ENCODE measurements around the gene TMEM125. TPM values are rescaled to one million over a fixed set of nuclear protein-coding genes. Genes with fewer than 3 reads are reported as not detected.
A peak's percentile ranks its signal among the peaks of the same experiment; 100 is the strongest.

The TMEM125 gene
- total RNA-seq, 2 donors from 2014 or later, result 0.41 to 0.65 TPM

- ATAC-seq, result peak; percentile 8 to 38
- DNase-seq, result peak; percentile 13
- intact Hi-C loops (cut with DNase I), result no loop called here
These were observed 48.2 kb downstream of the TMEM125 start for GRCh38 chr1:43317817-43318471.

DNA sequence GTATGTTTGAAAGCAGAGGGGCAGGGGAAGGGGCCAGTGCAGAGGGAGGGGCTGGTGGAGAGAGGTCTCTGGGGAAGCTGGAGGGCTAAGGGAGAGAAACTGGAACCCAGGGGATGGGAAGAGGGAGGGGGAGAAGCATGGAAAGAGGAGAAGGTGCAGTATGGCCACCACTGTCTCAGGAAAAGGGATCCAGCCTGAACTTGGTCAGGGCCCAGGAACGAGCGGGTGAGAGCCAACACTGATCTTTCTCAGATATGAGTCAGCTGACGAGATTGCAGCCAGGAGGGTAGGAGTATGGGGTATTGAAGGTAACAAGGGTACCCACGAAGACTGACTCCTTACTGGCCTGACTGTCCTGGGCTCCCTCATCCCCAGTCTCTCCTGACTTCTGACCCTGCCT lies 49.0 kb downstream of the TMEM125 start:
- ATAC-seq (no peak), DNase-seq (no peak)
- intact Hi-C loops (cut with DNase I), result no loop called here

DNA sequence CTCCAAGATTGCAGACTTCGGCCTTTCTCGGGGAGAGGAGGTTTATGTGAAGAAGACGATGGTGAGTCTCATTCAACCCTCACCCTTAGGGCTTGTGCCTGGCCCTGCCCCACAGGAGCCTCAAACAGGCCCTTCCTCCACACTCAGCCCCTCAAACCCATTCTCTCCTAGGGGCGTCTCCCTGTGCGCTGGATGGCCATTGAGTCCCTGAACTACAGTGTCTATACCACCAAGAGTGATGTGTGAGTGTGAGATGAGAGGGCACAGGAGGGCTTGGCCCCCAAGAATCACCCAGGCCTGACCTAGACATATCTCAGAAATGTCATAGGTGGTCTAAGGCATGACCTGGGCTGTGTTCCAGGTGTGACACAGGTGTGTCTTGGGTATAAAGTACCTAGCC lies 49.5 kb downstream of the TMEM125 start:
- no peak for ATAC-seq

GRCh38 chr1:43319766-43320165 lies 50.0 kb downstream of the TMEM125 start:
- DNase-seq (peak; percentile 16), ATAC-seq (no peak)
- intact Hi-C loops (cut with DNase I), result no loop called here

More for the DNA sequence above, 49.5 kb downstream of the TMEM125 start:
- intact Hi-C loops (cut with DNase I), result no loop called here
- DNase-seq, result no peak

- intact Hi-C loops (cut with DNase I), result no loop called here
These were observed 51.6 kb downstream of the TMEM125 start for GRCh38 chr1:43321331-43321891.

GRCh38 chr1:43322506-43322905 lies 52.7 kb downstream of the TMEM125 start:
- no peak for DNase-seq
- ATAC-seq, result no peak
- intact Hi-C loops (cut with DNase I), result no loop called here

More at GRCh38 chr1:43321331-43321891, 51.6 kb downstream of the TMEM125 start:
- no peak for ATAC-seq
- DNase-seq, result no peak

Other genes with a start within 250 kb of the TMEM125 start
- gene EBNA1BP2, start 97.7 kb upstream of the TMEM125 start, total RNA-seq, result 10 to 100 TPM; 26.3 to 37.0 TPM
- gene CFAP57, start 97.7 kb upstream of the TMEM125 start, total RNA-seq, result under 1 TPM in 1 of 2 donors, not detected in 1; 0.13 TPM
- not detected for gene C1orf210, start 15.6 kb downstream of the TMEM125 start, total RNA-seq
- 10 to 100 TPM; 23.1 to 38.9 TPM for gene TIE1, start 31.0 kb downstream of the TMEM125 start, total RNA-seq
- under 1 TPM; 0.44 to 0.65 TPM for gene MPL, start 67.8 kb downstream of the TMEM125 start, total RNA-seq
- 1 to 10 TPM in 1 of 2 donors, under 1 TPM in 1; 0.34 to 1.4 TPM for gene CDC20, start 89.0 kb downstream of the TMEM125 start, total RNA-seq
- 10 to 100 TPM; 35.9 to 49.4 TPM for gene ELOVL1, start 98.0 kb downstream of the TMEM125 start, total RNA-seq
- gene MED8, start 119.8 kb downstream of the TMEM125 start, total RNA-seq, result 10 to 100 TPM; 19.1 to 27.4 TPM
- 10 to 100 TPM; 26.3 to 30.5 TPM for gene SZT2, start 119.9 kb downstream of the TMEM125 start, total RNA-seq
- 10 to 100 TPM; 24.8 to 29.3 TPM for gene HYI, start 183.9 kb downstream of the TMEM125 start, total RNA-seq

Data from left cardiac atrium (tissue), 4 donors.